Measurements from ENCODE around the gene MORC3. TPM values are rescaled to one million over a fixed set of nuclear protein-coding genes. Genes with fewer than 3 reads are reported as not detected.
"Not testable (repeated sequence)": the region's sequence is repeated elsewhere in the genome, so short reads cannot be mapped to it uniquely, and the experiment has no call there.

Gene MORC3
- total RNA-seq, 2 donors from 2014 or later = 26.8 to 28.7 TPM

- H3K4me3 Mint-ChIP-seq; ATAC-seq; H3K36me3 Mint-ChIP-seq; DNase-seq (ENCODE audit: low spot score); H3K27ac Mint-ChIP-seq; H3K4me1 Mint-ChIP-seq (ENCODE audit: low read depth in 2 of 2); H3K9me3 Mint-ChIP-seq; H3K27me3 Mint-ChIP-seq: not testable (repeated sequence)
Measured at GRCh38 chr21:36313446-36313845, 6.6 kb upstream of the MORC3 start.

DNA sequence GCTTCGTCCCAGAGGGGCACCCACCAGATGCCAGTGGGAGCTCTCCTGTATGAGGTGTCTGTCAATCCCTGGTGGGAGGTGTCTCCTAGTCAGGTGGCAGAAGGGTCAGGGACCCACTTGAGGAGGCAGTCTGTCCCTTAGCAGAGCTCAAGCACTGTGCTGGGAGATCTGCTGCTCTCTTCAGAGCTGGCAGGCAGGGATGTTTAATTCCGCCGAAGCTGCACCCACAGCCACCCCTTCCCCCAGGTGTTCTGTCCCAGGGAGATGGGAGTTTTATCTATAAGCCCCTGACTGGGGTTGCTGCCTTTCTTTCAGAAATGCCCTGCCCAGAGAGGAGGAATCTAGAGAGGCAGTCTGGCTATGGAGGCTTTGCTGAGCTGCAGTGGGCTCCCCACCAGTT is 4.0 kb upstream of the MORC3 start:
- ATAC-seq, H3K4me3 Mint-ChIP-seq, H3K27ac Mint-ChIP-seq: not testable (repeated sequence)

GRCh38 chr21:36316872-36317484 is 3.0 kb upstream of the MORC3 start:
- no peaks in the 10 kb centered on the region for H3K27me3 Mint-ChIP-seq
- no peaks in the 10 kb centered on the region for H3K9me3 Mint-ChIP-seq
- DNase-seq (ENCODE audit: low spot score) = no peak
- no peaks in the 10 kb centered on the region for H3K36me3 Mint-ChIP-seq
- no peak overlapping the region for H3K4me3 Mint-ChIP-seq
- H3K4me1 Mint-ChIP-seq (ENCODE audit: low read depth in 2 of 2) = peaks cover 17 to 19% of the 10 kb centered on the region in 2 donors
- no peak for ATAC-seq
- no peak overlapping the region for H3K27ac Mint-ChIP-seq

More for the DNA sequence above, 4.0 kb upstream of the MORC3 start:
- DNase-seq (ENCODE audit: low spot score); H3K4me1 Mint-ChIP-seq (ENCODE audit: low read depth in 2 of 2); H3K9me3 Mint-ChIP-seq; H3K36me3 Mint-ChIP-seq; H3K27me3 Mint-ChIP-seq: not testable (repeated sequence)

- H3K27me3 Mint-ChIP-seq; H3K36me3 Mint-ChIP-seq; H3K9me3 Mint-ChIP-seq; DNase-seq (ENCODE audit: low spot score); ATAC-seq: not testable (repeated sequence)
- Mint-ChIP-seq H3K4me1 (ENCODE audit: low read depth in 2 of 2) (peaks cover 32 to 36% of the 10 kb centered on the region in 2 donors), H3K4me3 (peak overlapping the region; percentile 90), H3K27ac (peak overlapping the region; percentile 84 to 99)
Measured at GRCh38 chr21:36319406-36319766, 611 bp upstream of the MORC3 start.

GRCh38 chr21:36320421-36321324 is 676 bp downstream of the MORC3 start:
- ATAC-seq (peak; percentile 71 to 79), DNase-seq (ENCODE audit: low spot score) (peak; percentile 72)
- H3K27me3 Mint-ChIP-seq = no peaks in the 10 kb centered on the region
- peaks cover 32 to 36% of the 10 kb centered on the region in 2 donors for H3K4me1 Mint-ChIP-seq (ENCODE audit: low read depth in 2 of 2)
- no peaks in the 10 kb centered on the region for H3K36me3 Mint-ChIP-seq
- H3K4me3 Mint-ChIP-seq = peak overlapping the region; percentile 90
- H3K27ac Mint-ChIP-seq = peak overlapping the region; percentile 84 to 99
- H3K9me3 Mint-ChIP-seq = no peaks in the 10 kb centered on the region

GRCh38 chr21:36321325-36322082 is 1.5 kb downstream of the MORC3 start:
- Mint-ChIP-seq H3K9me3 (no peaks in the 10 kb centered on the region), H3K36me3 (no peaks in the 10 kb centered on the region), H3K4me1 (ENCODE audit: low read depth in 2 of 2) (peaks cover 32 to 36% of the 10 kb centered on the region in 2 donors), H3K27ac (peak overlapping the region; percentile 84 to 99), H3K4me3 (peak overlapping the region; percentile 90), H3K27me3 (no peaks in the 10 kb centered on the region)
- ATAC-seq (no peak), DNase-seq (ENCODE audit: low spot score) (no peak)

- DNase-seq (ENCODE audit: low spot score) = no peak
- no peaks in the 10 kb centered on the region for H3K27me3 Mint-ChIP-seq
- peak overlapping the region; percentile 84 to 99 for H3K27ac Mint-ChIP-seq
- H3K4me1 Mint-ChIP-seq (ENCODE audit: low read depth in 2 of 2) = peaks cover 32 to 36% of the 10 kb centered on the region in 2 donors
- no peaks in the 10 kb centered on the region for H3K9me3 Mint-ChIP-seq
- H3K36me3 Mint-ChIP-seq = no peaks in the 10 kb centered on the region
- no peak for ATAC-seq
- peak overlapping the region; percentile 90 for H3K4me3 Mint-ChIP-seq
Measured at GRCh38 chr21:36322083-36322424, 2.1 kb downstream of the MORC3 start.

- Mint-ChIP-seq H3K4me3 (peak overlapping the region; percentile 63), H3K36me3 (no peaks in the 10 kb centered on the region), H3K27ac (peak overlapping the region; percentile 84 to 86), H3K9me3 (no peaks in the 10 kb centered on the region), H3K27me3 (no peaks in the 10 kb centered on the region), H3K4me1 (ENCODE audit: low read depth in 2 of 2) (peaks cover 35 to 36% of the 10 kb centered on the region in 2 donors)
- DNase-seq (ENCODE audit: low spot score) (no peak), ATAC-seq (no peak)
Measured at GRCh38 chr21:36323032-36323431, 3.0 kb downstream of the MORC3 start.

- H3K4me1 Mint-ChIP-seq (ENCODE audit: low read depth in 2 of 2) = peaks cover 39 to 48% of the 10 kb centered on the region in 2 donors
- no peak for ATAC-seq
- no peak overlapping the region for H3K4me3 Mint-ChIP-seq
- no peaks in the 10 kb centered on the region for H3K27me3 Mint-ChIP-seq
- no peaks in the 10 kb centered on the region for H3K9me3 Mint-ChIP-seq
- no peak overlapping the region for H3K27ac Mint-ChIP-seq
- H3K36me3 Mint-ChIP-seq = no peaks in the 10 kb centered on the region
- DNase-seq (ENCODE audit: low spot score) = no peak
Measured at GRCh38 chr21:36325373-36326010, 5.5 kb downstream of the MORC3 start.

- no peaks in the 10 kb centered on the region for H3K36me3 Mint-ChIP-seq
- H3K4me1 Mint-ChIP-seq (ENCODE audit: low read depth in 2 of 2) = peaks cover 20 to 30% of the 10 kb centered on the region in 2 donors
- H3K27ac Mint-ChIP-seq = peak overlapping the region in 1 of 2 donors; percentile 34
- no peaks in the 10 kb centered on the region for H3K27me3 Mint-ChIP-seq
- H3K4me3 Mint-ChIP-seq = no peak overlapping the region
- ATAC-seq (peak; percentile 61 to 65), DNase-seq (ENCODE audit: low spot score) (no peak)
- no peaks in the 10 kb centered on the region for H3K9me3 Mint-ChIP-seq
Measured at GRCh38 chr21:36330904-36331303, 10.9 kb downstream of the MORC3 start.

GRCh38 chr21:36337099-36337509 is 17.1 kb downstream of the MORC3 start:
- no peak for DNase-seq (ENCODE audit: low spot score)
- Mint-ChIP-seq H3K4me3 (no peak overlapping the region), H3K36me3 (peaks cover 19% of the 10 kb centered on the region), H3K4me1 (ENCODE audit: low read depth in 2 of 2) (peaks cover 14 to 16% of the 10 kb centered on the region in 2 donors), H3K27me3 (no peaks in the 10 kb centered on the region), H3K9me3 (no peaks in the 10 kb centered on the region), H3K27ac (peak overlapping the region; percentile 59 to 84)
- no peak for ATAC-seq

- H3K27ac Mint-ChIP-seq = no peak overlapping the region
- DNase-seq (ENCODE audit: low spot score) (no peak), ATAC-seq (no peak)
- H3K4me1 Mint-ChIP-seq (ENCODE audit: low read depth in 2 of 2) = peaks cover 10 to 12% of the 10 kb centered on the region in 2 donors
- H3K4me3 Mint-ChIP-seq = no peak overlapping the region
- no peaks in the 10 kb centered on the region for H3K27me3 Mint-ChIP-seq
- no peaks in the 10 kb centered on the region for H3K9me3 Mint-ChIP-seq
- H3K36me3 Mint-ChIP-seq = peaks cover 19% of the 10 kb centered on the region
Measured at GRCh38 chr21:36338975-36339374, 19.0 kb downstream of the MORC3 start.

DNA sequence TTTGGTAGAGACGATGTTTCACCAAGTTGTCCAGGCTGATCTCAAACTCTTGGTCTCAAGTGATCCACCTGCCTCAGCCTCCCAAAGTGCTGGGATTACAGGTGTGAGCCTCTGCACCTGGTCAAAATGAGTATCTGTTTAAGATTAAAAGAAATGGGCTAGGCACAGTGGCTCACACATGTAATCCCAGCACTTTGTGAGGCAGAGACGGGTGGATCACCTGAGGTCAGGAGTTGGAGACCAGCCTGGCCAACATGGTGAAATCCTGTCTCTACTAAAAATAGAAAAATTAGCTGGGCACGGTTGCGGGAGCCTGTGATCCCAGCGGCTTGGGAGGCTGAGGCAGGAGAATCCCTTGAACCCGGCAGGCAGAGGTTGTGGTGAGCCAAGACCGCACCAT is 22.6 kb downstream of the MORC3 start:
- not testable (repeated sequence) for H3K27me3 Mint-ChIP-seq; H3K4me1 Mint-ChIP-seq (ENCODE audit: low read depth in 2 of 2); ATAC-seq; H3K4me3 Mint-ChIP-seq; DNase-seq (ENCODE audit: low spot score); H3K27ac Mint-ChIP-seq; H3K9me3 Mint-ChIP-seq
- H3K36me3 Mint-ChIP-seq = peaks cover 19% of the 10 kb centered on the region
